ENCODE data around the gene MED23.
A peak's percentile ranks its signal among the peaks of the same experiment; 100 is the strongest.

The MED23 gene

GRCh38 chr6:131652472-131652871, 24.4 kb upstream of the MED23 start:
- TF ChIP-seq CTCF (conservative IDR thresholded peaks at IDR 0.05; ENCODE audit: low read depth, low read length) = no peak
- no peak overlapping the region for H3K4me3 ChIP-seq (ENCODE audit: low read depth, low read length)
- peak; percentile 24 for DNase-seq (ENCODE audit: low read depth)

DNA sequence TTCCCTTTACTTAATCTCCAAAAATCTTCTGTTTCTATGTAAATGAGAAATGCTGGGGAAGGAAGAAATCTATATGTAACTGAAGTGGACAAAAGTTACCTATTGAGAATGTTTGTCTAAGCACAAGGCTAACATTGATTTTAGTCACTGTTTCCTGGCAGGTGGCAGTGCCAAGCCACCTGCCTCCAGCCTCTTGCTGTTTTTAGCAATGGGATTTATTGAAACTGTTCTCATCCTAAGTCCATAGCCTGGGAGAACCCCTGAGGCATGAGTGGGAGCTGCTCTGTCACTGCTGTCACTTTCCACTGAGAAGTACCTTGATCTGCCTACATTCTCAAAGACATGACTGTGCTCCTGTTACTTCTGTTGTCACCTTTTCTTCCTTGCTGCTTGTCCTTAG, 23.7 kb upstream of the MED23 start:
- DNase-seq (ENCODE audit: low read depth) = no peak
- no peak for TF ChIP-seq CTCF (conservative IDR thresholded peaks at IDR 0.05; ENCODE audit: low read depth, low read length)
- H3K4me3 ChIP-seq (ENCODE audit: low read depth, low read length) = no peak overlapping the region

GRCh38 chr6:131646249-131646670, 18.2 kb upstream of the MED23 start:
- no peak for TF ChIP-seq CTCF (conservative IDR thresholded peaks at IDR 0.05; ENCODE audit: low read depth, low read length)
- no peak for DNase-seq (ENCODE audit: low read depth)
- no peak overlapping the region for H3K4me3 ChIP-seq (ENCODE audit: low read depth, low read length)

- DNase-seq (ENCODE audit: low read depth) = no peak
- no peak for TF ChIP-seq CTCF (conservative IDR thresholded peaks at IDR 0.05; ENCODE audit: low read depth, low read length)
- no peak overlapping the region for H3K4me3 ChIP-seq (ENCODE audit: low read depth, low read length)
Measured at GRCh38 chr6:131645846-131646245, 17.8 kb upstream of the MED23 start.

- no peak for TF ChIP-seq CTCF (conservative IDR thresholded peaks at IDR 0.05; ENCODE audit: low read depth, low read length)
- DNase-seq (ENCODE audit: low read depth) = no peak
- no peak overlapping the region for H3K4me3 ChIP-seq (ENCODE audit: low read depth, low read length)
Measured at GRCh38 chr6:131644921-131645320, 16.9 kb upstream of the MED23 start.

- no peak for DNase-seq (ENCODE audit: low read depth)
- TF ChIP-seq CTCF (conservative IDR thresholded peaks at IDR 0.05; ENCODE audit: low read depth, low read length) = no peak
- H3K4me3 ChIP-seq (ENCODE audit: low read depth, low read length) = no peak overlapping the region
Measured at GRCh38 chr6:131643855-131644460, 15.9 kb upstream of the MED23 start.

- TF ChIP-seq CTCF (conservative IDR thresholded peaks at IDR 0.05; ENCODE audit: low read depth, low read length) = no peak
- H3K4me3 ChIP-seq (ENCODE audit: low read depth, low read length) = no peak overlapping the region
- no peak for DNase-seq (ENCODE audit: low read depth)
Measured at GRCh38 chr6:131642987-131643611, 15.1 kb upstream of the MED23 start.
